HepG2 (cell line): Measurements from ENCODE around the gene RAMP3. TPM values are rescaled to one million over a fixed set of nuclear protein-coding genes. Genes with fewer than 3 reads are reported as not detected.
A peak's percentile ranks its signal among the peaks of the same experiment; 100 is the strongest.

ENCODE experiments used
- FOXC1 ChIP-seq: sonication (generic); formaldehyde crosslinking; IDR thresholded peaks from 2 replicates; pipeline ENCODE4 v1.8.0; 2022; ENCODE audit warnings: mild to moderate bottlenecking, missing genetic modification reagents, borderline replicate concordance
- FOXJ3 ChIP-seq: sonication (generic); formaldehyde crosslinking; IDR thresholded peaks from 2 replicates; pipeline ENCODE4 v1.4.0; 2020; ENCODE audit warnings: missing genetic modification reagents, mild to moderate bottlenecking, borderline replicate concordance
- HMGXB3 ChIP-seq: sonication (generic); formaldehyde crosslinking; IDR thresholded peaks from 2 replicates; pipeline ENCODE4 v1.4.0; 2020; ENCODE audit warnings: missing genetic modification reagents, borderline replicate concordance
- HMGXB4 ChIP-seq, 2 experiments: sonication (generic) in 1 of 2; formaldehyde crosslinking in 1 of 2; IDR thresholded peaks; 2 replicates each; pipeline versions ENCODE4 v1.4.0 to v1.6.1; 2018 to 2020; ENCODE audit warnings: missing genetic modification reagents in 2 of 2, borderline replicate concordance in 1 of 2, low read depth in 1 of 2, mild to moderate bottlenecking in 1 of 2, missing biosample characterization in 1 of 2
- NFIC ChIP-seq: IDR thresholded peaks from 2 replicates; pipeline ENCODE4 v1.6.1; 2012; ENCODE audit warnings: mild to moderate bottlenecking, low read length, inconsistent platforms
- PPARG ChIP-seq: conservative IDR thresholded peaks from 2 replicates; pipeline ENCODE4 v1.6.1; 2016; ENCODE audit warnings: missing biosample characterization, missing genetic modification reagents
- RARA ChIP-seq: IDR thresholded peaks from 2 replicates; pipeline ENCODE4 v1.6.1; 2016; ENCODE audit warnings: missing genetic modification reagents, missing compliant biosample characterization
- ZBTB46 ChIP-seq: sonication (generic); formaldehyde crosslinking; IDR thresholded peaks from 2 replicates; pipeline ENCODE4 v1.4.0; 2020; ENCODE audit warnings: mild to moderate bottlenecking, missing genetic modification reagents, borderline replicate concordance
- ZBTB7B ChIP-seq: sonication (generic); formaldehyde crosslinking; IDR thresholded peaks from 2 replicates; pipeline ENCODE4 v1.4.0; 2020; ENCODE audit warnings: missing genetic modification reagents
- ZIK1 ChIP-seq: sonication (generic); formaldehyde crosslinking; IDR thresholded peaks from 2 replicates; pipeline ENCODE4 v1.5.0; 2020; ENCODE audit warnings: mild to moderate bottlenecking, low read depth, missing genetic modification reagents, borderline replicate concordance
- ZMYM3 ChIP-seq: sonication (generic); formaldehyde crosslinking; IDR thresholded peaks from 2 replicates; pipeline ENCODE4 v1.5.1; 2020; ENCODE audit warnings: mild to moderate bottlenecking, missing genetic modification reagents
- ZNF484 ChIP-seq: sonication (generic); formaldehyde crosslinking; IDR thresholded peaks from 2 replicates; pipeline ENCODE4 v1.5.1; 2020; ENCODE audit warnings: mild to moderate bottlenecking, low read depth, missing genetic modification reagents, borderline replicate concordance
- ZNF644 ChIP-seq: IDR thresholded peaks from 2 replicates; pipeline ENCODE4 v1.6.1; 2016; ENCODE audit warnings: low read depth
- ZNF775 ChIP-seq: sonication (generic); formaldehyde crosslinking; IDR thresholded peaks from 2 replicates; pipeline ENCODE4 v1.4.0; 2020; ENCODE audit warnings: missing genetic modification reagents, mild to moderate bottlenecking, moderate library complexity, borderline replicate concordance
- ZNF784 ChIP-seq: sonication (generic); formaldehyde crosslinking; IDR thresholded peaks from 2 replicates; pipeline ENCODE4 v1.5.1; 2020; ENCODE audit warnings: missing genetic modification reagents, mild to moderate bottlenecking, borderline replicate concordance
- ZSCAN5A ChIP-seq: sonication (generic); formaldehyde crosslinking; IDR thresholded peaks from 2 replicates; pipeline ENCODE4 v1.8.0; 2022; ENCODE audit warnings: mild to moderate bottlenecking, missing genetic modification reagents, borderline replicate concordance
- polyA plus RNA-seq, 8 experiments: library from polyadenylated mRNA; depleted of rRNA in 3 of 8; stranded (reverse) in 7 of 8; unstranded in 1 of 8; fragments of >200 nt; fragmentation: Illumina TruSeq in 4 of 8; extraction: Trizol in 4 of 8; gene quantifications; 2 replicates each; pipeline versions ENCODE4 v1.2.1 to v1.2.3, GENCODE V29; 2011 to 2016; ENCODE audit warnings: low read depth in 4 of 8, missing spikeins in 1 of 8, mixed read lengths in 1 of 8; ENCODE audit not compliant: insufficient read depth in 1 of 8
- total RNA-seq, 5 experiments: library from RNA; depleted of rRNA; stranded (reverse); fragments of >200 nt; fragmentation: Illumina TruSeq; extraction: Trizol; gene quantifications; 2 replicates each; pipeline ENCODE4 v1.2.3, GENCODE V29; 2016; ENCODE audit warnings: low read depth in 1 of 5

Gene RAMP3
- total and polyA plus RNA-seq, 2 of the 13 experiments (the other 11 are each of a cell fraction or from before 2014, with no cell fraction given) = not detected

GRCh38 chr7:45111298-45112223 is 46.0 kb upstream of the RAMP3 start, which contains the start of gene TBRG4 (continued):
- TF ChIP-seq NFIC (no peak), HMGXB4 (CRISPR knock-in tag; IDR thresholded peaks at IDR 0.05; ENCODE audit: borderline replicate concordance in 1 of 2, low read depth in 1 of 2) (peak; percentile 95 to 99), ZNF775 (CRISPR knock-in tag) (no peak), ZIK1 (CRISPR knock-in tag) (peak; percentile 18), PPARG (CRISPR knock-in tag) (0 out of 2 replicates have a peak, but pooled peaks have one; percentile 14), ZNF784 (CRISPR knock-in tag) (peak; percentile 89; the same call in 1 of the 2 replicates), ZBTB7B (no peak), ZBTB46 (CRISPR knock-in tag) (0 out of 2 replicates have a peak, but pooled peaks have one; percentile 77), FOXJ3 (CRISPR knock-in tag) (peak; percentile 73; the same call in 1 of the 2 replicates), FOXC1 (CRISPR knock-in tag) (peak; percentile 91), ZNF644 (peak; percentile 43), RARA (CRISPR knock-in tag) (peak; percentile 58), ZNF484 (no peak), HMGXB3 (CRISPR knock-in tag) (peak; percentile 79; the same call in 1 of the 2 replicates), ZSCAN5A (peak; percentile 39; the same call in 1 of the 2 replicates), ZMYM3 (no peak)
